Sigmoid colon (tissue), 7 donors: Measurements from ENCODE around the gene THSD8. TPM values are rescaled to one million over a fixed set of nuclear protein-coding genes. Genes with fewer than 3 reads are reported as not detected.

Source experiments
- DNase-seq: peaks from one replicate; pipeline ENCODE4 v3.0.0-alpha.2; 2019
- H3K27ac ChIP-seq, 4 donors: fragments of 200-600 bp; sonication (generic); one replicate each; pipeline ENCODE4 v1.5.1; 2016 to 2019; ENCODE audit warnings: mild to moderate bottlenecking in 1 of 4
- H3K27me3 ChIP-seq, 3 donors: fragments of 200-600 bp; sonication (generic); one replicate each; pipeline ENCODE4 v1.5.1; 2019; ENCODE audit warnings: mild to moderate bottlenecking in 1 of 3
- H3K36me3 ChIP-seq, 4 donors: fragments of 200-600 bp; sonication (generic); one replicate each; pipeline ENCODE4 v1.5.1; 2016 to 2019
- H3K4me1 ChIP-seq, 4 donors: fragments of 200-600 bp; sonication (generic); one replicate each; pipeline ENCODE4 v1.5.1; 2017 to 2019
- H3K4me3 ChIP-seq, 4 donors: fragments of 200-600 bp; sonication (generic); one replicate each; pipeline ENCODE4 v1.5.1; 2017 to 2019; ENCODE audit warnings: mild to moderate bottlenecking in 2 of 4, moderate library complexity in 1 of 4
- H3K9me3 ChIP-seq, 4 donors: fragments of 200-600 bp in 3 of 4; sonication (generic) in 3 of 4; one replicate each; pipeline versions ENCODE4 v1.5.1 to v1.6.1; 2013 to 2019
- CTCF ChIP-seq, 4 experiments: fragments of 450-650 bp in 3 of 4; fragments of 200-600 bp in 1 of 4; IDR thresholded peaks; one replicate each; pipeline ENCODE4 v1.5.1; 2016 to 2019; ENCODE audit warnings: antibody characterized with exemption in 4 of 4, mild to moderate bottlenecking in 3 of 4, moderate library complexity in 2 of 4
- EP300 ChIP-seq, 4 donors: sonication (generic); formaldehyde crosslinking; IDR thresholded peaks; one replicate each; pipeline ENCODE4 v1.6.1; 2017; ENCODE audit warnings: antibody characterized with exemption in 4 of 4
- POLR2A ChIP-seq, 2 donors: fragments of 450-650 bp; IDR thresholded peaks; one replicate each; pipeline ENCODE4 v1.6.1; 2016; ENCODE audit warnings: antibody characterized with exemption in 2 of 2, mild to moderate bottlenecking in 2 of 2, moderate library complexity in 2 of 2
- POLR2AphosphoS5 ChIP-seq, 4 donors: sonication (generic); formaldehyde crosslinking; IDR thresholded peaks; one replicate each; pipeline ENCODE4 v1.6.1; 2017; ENCODE audit warnings: antibody characterized with exemption in 4 of 4
- WGBS, 2 donors: extraction: QIAGEN DNeasy Blood & Tissue Kit; methylation state at CpG; one replicate each; pipeline ENCODE4 v1.1.7; 2013; 5-methylcytosine and 5-hydroxymethylcytosine counted together
- intact Hi-C: fragments of 100-400 bp; cut with DNase I; formaldehyde crosslinking; loops from one replicate; pipeline ENCODE4 v1.15.1; 2023
- polyA plus RNA-seq, 3 donors: library from polyadenylated mRNA; stranded (reverse); fragments of 200-250 nt; gene quantifications; one replicate each; pipeline ENCODE4 v1.2.3, GENCODE V29; 2013
- total RNA-seq, 4 donors: library from RNA; depleted of rRNA; stranded (reverse); fragments of >200 nt; gene quantifications; one replicate each; pipeline ENCODE4 v1.1.0, GENCODE V29; 2016
- donor health status: healthy with polysubstance abuse.
- donor health status: Bipolar disorder and iron deficiency.
- donor health status: healthy.

THSD8 gene
- total and polyA plus RNA-seq, 7 donors = 2.5 to 2.8 TPM; not detected in 5

GRCh38 chr19:12792051-12792852 is 9.6 kb upstream of the THSD8 start:
- peak overlapping the region; percentile 97 to 100 (median 98) for H3K27ac ChIP-seq
- peak overlapping the region; percentile 72 to 99 (median 90) for H3K4me3 ChIP-seq
- H3K27me3 ChIP-seq = no peaks in the 10 kb centered on the region
- no peaks in the 10 kb centered on the region for H3K9me3 ChIP-seq
- H3K4me1 ChIP-seq = peaks cover 0 to 56% (median 48%) of the 10 kb centered on the region in 4 donors
- intact Hi-C loops = loop anchor here (5.0 kb wide), 3 partner anchors 215 to 1055 kb away; partner anchors contain the start of genes IER2 and STX10
- WGBS, 2 donors = 0% methylated on average over 84 of the region's 84 CpGs
- TF ChIP-seq EP300 (IDR thresholded peaks at IDR 0.05) = no peak
- peak; percentile 65 to 83 (median 76) for TF ChIP-seq POLR2AphosphoS5 (IDR thresholded peaks at IDR 0.05)
- TF ChIP-seq CTCF (IDR thresholded peaks at IDR 0.05) = no peak
- peak in 1 of 2 donors; percentile 13 for TF ChIP-seq POLR2A (IDR thresholded peaks at IDR 0.05)
- H3K36me3 ChIP-seq = no peaks in the 10 kb centered on the region
- peak; percentile 89 for DNase-seq

GRCh38 chr19:12792853-12793289 is 9.0 kb upstream of the THSD8 start:
- intact Hi-C loops = loop anchor here (5.0 kb wide), 3 partner anchors 214 to 1054 kb away; partner anchors contain the start of genes IER2 and STX10
- H3K36me3 ChIP-seq = no peaks in the 10 kb centered on the region
- no peak for DNase-seq
- H3K27me3 ChIP-seq = no peaks in the 10 kb centered on the region
- TF ChIP-seq CTCF (IDR thresholded peaks at IDR 0.05) = no peak
- TF ChIP-seq POLR2AphosphoS5 (IDR thresholded peaks at IDR 0.05) = no peak
- no peak for TF ChIP-seq POLR2A (IDR thresholded peaks at IDR 0.05)
- no peak for TF ChIP-seq EP300 (IDR thresholded peaks at IDR 0.05)
- no peaks in the 10 kb centered on the region for H3K9me3 ChIP-seq
- peak overlapping the region; percentile 97 to 100 (median 98) for H3K27ac ChIP-seq
- peak overlapping the region; percentile 72 to 99 (median 90) for H3K4me3 ChIP-seq
- 0% methylated on average over 22 of the region's 22 CpGs for WGBS, 2 donors
- peaks cover 0 to 50% (median 43%) of the 10 kb centered on the region in 4 donors for H3K4me1 ChIP-seq

- peak in 2 of 4 donors; percentile 90 to 97 for TF ChIP-seq EP300 (IDR thresholded peaks at IDR 0.05)
- TF ChIP-seq CTCF (IDR thresholded peaks at IDR 0.05) = no peak
- peak; percentile 49 to 61 for TF ChIP-seq POLR2A (IDR thresholded peaks at IDR 0.05)
- peak; percentile 85 to 97 (median 91) for TF ChIP-seq POLR2AphosphoS5 (IDR thresholded peaks at IDR 0.05)
- H3K4me1 ChIP-seq = peaks cover 0 to 43% (median 37%) of the 10 kb centered on the region in 4 donors
- H3K9me3 ChIP-seq = no peaks in the 10 kb centered on the region
- intact Hi-C loops = loop anchor here (5.0 kb wide), 3 partner anchors 214 to 1054 kb away; partner anchors contain the start of genes IER2 and STX10
- DNase-seq = peak; percentile 97
- H3K4me3 ChIP-seq = peak overlapping the region; percentile 72 to 99 (median 90)
- 0% methylated on average over 81 of the region's 81 CpGs for WGBS, 2 donors
- H3K27ac ChIP-seq = peak overlapping the region; percentile 97 to 100 (median 98)
- peaks cover 0 to under 1% (median 0%) of the 10 kb centered on the region in 4 donors for H3K36me3 ChIP-seq
- H3K27me3 ChIP-seq = no peaks in the 10 kb centered on the region
These were observed 8.3 kb upstream of the THSD8 start for GRCh38 chr19:12793290-12794195.

GRCh38 chr19:12794196-12794941 is 7.5 kb upstream of the THSD8 start:
- Histone ChIP-seq H3K9me3 (no peaks in the 10 kb centered on the region), H3K4me3 (peak overlapping the region; percentile 72 to 99 (median 90)), H3K27me3 (no peaks in the 10 kb centered on the region), H3K4me1 (peaks cover 0 to 35% (median 28%) of the 10 kb centered on the region in 4 donors), H3K27ac (peak overlapping the region; percentile 97 to 100 (median 98)), H3K36me3 (peaks cover 0 to 8% (median 7%) of the 10 kb centered on the region in 4 donors)
- WGBS, 2 donors = 65 to 69% methylated on average over 7 of the region's 7 CpGs
- DNase-seq = no peak
- TF ChIP-seq POLR2A (IDR thresholded peaks at IDR 0.05) (no peak), POLR2AphosphoS5 (IDR thresholded peaks at IDR 0.05) (no peak), EP300 (IDR thresholded peaks at IDR 0.05) (no peak)
- intact Hi-C loops = loop anchor here (5.0 kb wide), 3 partner anchors 213 to 1053 kb away; partner anchors contain the start of genes IER2 and STX10
